Breast epithelium (tissue), 4 donors: ENCODE measurements around the gene C1QTNF7. TPM values are rescaled to one million over a fixed set of nuclear protein-coding genes. Genes with fewer than 3 reads are reported as not detected.

Experiments used
- DNase-seq, 2 donors: peaks; one replicate each; pipeline ENCODE4 v3.0.0-alpha.2; 2019; ENCODE audit warnings: low spot score in 2 of 2
- H3K27ac ChIP-seq, 2 donors: fragments of 200-600 bp; sonication (generic) in 1 of 2; one replicate each; pipeline ENCODE4 v1.5.1; 2016 to 2019; ENCODE audit warnings: mild to moderate bottlenecking in 1 of 2
- H3K27me3 ChIP-seq, 2 donors: fragments of 200-600 bp; sonication (generic) in 1 of 2; one replicate each; pipeline versions ENCODE4 v1.5.1 to v1.6.0; 2017 to 2019; ENCODE audit warnings: control low read depth in 1 of 2, mild to moderate bottlenecking in 1 of 2
- H3K36me3 ChIP-seq: fragments of 200-600 bp; one replicate; pipeline ENCODE4 v1.5.1; 2019
- H3K4me1 ChIP-seq, 2 donors: fragments of 200-600 bp; sonication (generic); one replicate each; pipeline ENCODE4 v1.5.1; 2016 to 2019; ENCODE audit warnings: control low read depth in 1 of 2
- H3K4me3 ChIP-seq, 3 donors: fragments of 200-600 bp; sonication (generic); 1 replicate in 2 of 3; 2 replicates in 1 of 3; pipeline ENCODE4 v1.5.1; 2016 to 2019; ENCODE audit warnings: mild to moderate bottlenecking in 3 of 3, moderate library complexity in 2 of 3
- H3K9me3 ChIP-seq, 2 donors: fragments of 200-600 bp; sonication (generic) in 1 of 2; one replicate each; pipeline ENCODE4 v1.5.1; 2016 to 2019; ENCODE audit warnings: control low read depth in 1 of 2
- POLR2A ChIP-seq: fragments of 450-650 bp; IDR thresholded peaks from one replicate; pipeline ENCODE4 v1.6.1; 2016; ENCODE audit warnings: antibody characterized with exemption, mild to moderate bottlenecking, moderate library complexity
- POLR2AphosphoS5 ChIP-seq, 3 donors: sonication (generic); formaldehyde crosslinking; IDR thresholded peaks; one replicate each; pipeline ENCODE4 v1.6.1; 2017; ENCODE audit warnings: antibody characterized with exemption in 3 of 3
- intact Hi-C: fragments of 100-400 bp; cut with DNase I; formaldehyde crosslinking; loops from one replicate; pipeline ENCODE4 v1.15.1; 2023; ENCODE audit warnings: low total_unique reads
- total RNA-seq, 3 donors: library from RNA; depleted of rRNA; stranded (reverse); fragments of >200 nt; gene quantifications; one replicate each; pipeline ENCODE4 v1.1.0, GENCODE V29; 2016
- TF ChIP-seq, protein P1 (sequence below), 3 donors: fragments of 450-650 bp; IDR thresholded peaks; one replicate each; pipeline ENCODE4 v1.5.1; 2016 to 2017; ENCODE audit warnings: antibody characterized with exemption in 3 of 3, mild to moderate bottlenecking in 3 of 3, moderate library complexity in 3 of 3

Gene C1QTNF7
- total RNA-seq, 3 donors from 2014 or later: 2.2 to 14.9 (median 2.6) TPM

DNA sequence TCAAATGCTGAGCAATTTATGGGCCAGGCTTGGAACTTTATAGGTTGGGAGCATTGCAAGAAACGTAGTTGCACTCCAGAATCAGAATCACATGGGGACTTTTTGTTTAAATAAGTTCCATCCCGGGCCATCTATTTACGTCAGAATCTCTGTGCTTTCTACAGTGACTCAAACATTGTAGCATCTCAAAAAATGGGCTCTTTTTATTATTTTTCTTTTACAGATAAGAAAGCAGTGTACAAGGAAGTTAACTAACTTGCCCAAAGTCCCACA lies 52.0 kb downstream of the C1QTNF7 start:
- TF ChIP-seq POLR2A (no peak), POLR2AphosphoS5 (IDR thresholded peaks at IDR 0.05) (no peak)
- TF ChIP-seq, protein P1, sequence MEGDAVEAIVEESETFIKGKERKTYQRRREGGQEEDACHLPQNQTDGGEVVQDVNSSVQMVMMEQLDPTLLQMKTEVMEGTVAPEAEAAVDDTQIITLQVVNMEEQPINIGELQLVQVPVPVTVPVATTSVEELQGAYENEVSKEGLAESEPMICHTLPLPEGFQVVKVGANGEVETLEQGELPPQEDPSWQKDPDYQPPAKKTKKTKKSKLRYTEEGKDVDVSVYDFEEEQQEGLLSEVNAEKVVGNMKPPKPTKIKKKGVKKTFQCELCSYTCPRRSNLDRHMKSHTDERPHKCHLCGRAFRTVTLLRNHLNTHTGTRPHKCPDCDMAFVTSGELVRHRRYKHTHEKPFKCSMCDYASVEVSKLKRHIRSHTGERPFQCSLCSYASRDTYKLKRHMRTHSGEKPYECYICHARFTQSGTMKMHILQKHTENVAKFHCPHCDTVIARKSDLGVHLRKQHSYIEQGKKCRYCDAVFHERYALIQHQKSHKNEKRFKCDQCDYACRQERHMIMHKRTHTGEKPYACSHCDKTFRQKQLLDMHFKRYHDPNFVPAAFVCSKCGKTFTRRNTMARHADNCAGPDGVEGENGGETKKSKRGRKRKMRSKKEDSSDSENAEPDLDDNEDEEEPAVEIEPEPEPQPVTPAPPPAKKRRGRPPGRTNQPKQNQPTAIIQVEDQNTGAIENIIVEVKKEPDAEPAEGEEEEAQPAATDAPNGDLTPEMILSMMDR (IDR thresholded peaks at IDR 0.05): no peak
- peak overlapping the region; percentile 56 to 94 for H3K27ac ChIP-seq
- DNase-seq: no peak
- no peaks in the 10 kb centered on the region for H3K9me3 ChIP-seq
- intact Hi-C loops: no loop called here
- H3K36me3 ChIP-seq: no peaks in the 10 kb centered on the region
- peak overlapping the region; percentile 34 to 58 (median 50) for H3K4me3 ChIP-seq
- no peaks in the 10 kb centered on the region for H3K27me3 ChIP-seq
- H3K4me1 ChIP-seq: no peaks in the 10 kb centered on the region

DNA sequence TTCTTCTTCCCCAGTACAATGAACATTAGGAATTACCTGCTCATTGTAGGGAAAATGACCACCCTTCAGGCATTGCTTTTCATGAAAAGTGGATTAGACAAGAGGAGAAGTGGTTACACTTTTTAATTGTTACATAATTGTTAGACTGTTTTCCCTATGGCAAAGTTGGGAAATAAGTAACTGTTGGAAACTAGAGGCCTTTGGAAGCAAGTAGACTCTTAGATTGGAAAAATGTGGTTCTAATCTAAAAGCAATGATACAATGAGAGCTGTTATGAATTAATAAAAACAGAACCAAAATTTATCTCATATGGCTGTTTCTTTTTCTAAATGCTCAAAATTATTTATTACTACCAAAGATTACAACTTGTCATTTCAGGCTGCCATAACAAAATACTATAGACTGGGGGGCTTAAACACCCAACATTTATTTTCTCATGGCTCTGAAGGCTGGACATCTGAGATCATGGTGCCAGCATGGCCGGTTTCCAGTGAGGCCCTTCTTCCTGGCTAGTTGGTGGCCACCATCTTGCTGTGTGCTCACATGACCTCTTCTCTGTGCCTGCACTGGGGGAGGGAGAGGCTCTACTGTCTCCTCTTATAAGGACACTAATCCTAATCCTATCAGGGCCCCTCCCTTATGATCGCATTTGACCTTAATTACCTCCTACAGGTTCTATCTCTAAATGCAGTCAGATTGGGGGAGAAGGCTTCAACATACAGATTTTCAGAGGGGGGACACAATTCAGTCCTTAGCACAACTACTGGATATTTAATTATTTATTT lies 54.3 kb downstream of the C1QTNF7 start:
- Histone ChIP-seq H3K27me3 (no peaks in the 10 kb centered on the region), H3K4me3 (no peak overlapping the region), H3K27ac (peak overlapping the region in 1 of 2 donors; percentile 67), H3K9me3 (no peaks in the 10 kb centered on the region), H3K4me1 (no peaks in the 10 kb centered on the region), H3K36me3 (no peaks in the 10 kb centered on the region)
- TF ChIP-seq, protein P1 (IDR thresholded peaks at IDR 0.05): no peak
- TF ChIP-seq POLR2AphosphoS5 (IDR thresholded peaks at IDR 0.05) (no peak), POLR2A (no peak)
- intact Hi-C loops: no loop called here
- DNase-seq: no peak

DNA sequence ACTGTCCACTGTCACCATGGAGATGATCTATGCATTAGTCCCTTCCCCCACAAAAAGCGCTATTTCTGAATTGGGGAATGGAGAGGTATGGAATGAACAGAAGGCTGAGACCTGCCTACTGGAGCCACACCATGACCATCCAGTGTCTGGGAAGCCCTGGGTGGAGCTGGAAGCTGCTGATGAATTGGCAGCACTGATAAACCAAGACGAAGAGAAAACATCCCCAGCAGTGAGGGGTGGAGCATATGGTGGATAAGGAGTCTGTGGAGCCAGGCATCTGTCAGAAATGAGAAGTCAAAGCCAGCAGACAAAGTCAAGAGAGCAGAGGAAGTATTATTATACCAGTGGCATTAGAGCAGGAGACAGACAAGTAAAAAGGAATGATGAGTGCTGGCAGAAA lies 55.0 kb downstream of the C1QTNF7 start:
- Histone ChIP-seq H3K27ac (no peak overlapping the region), H3K4me1 (no peaks in the 10 kb centered on the region), H3K4me3 (no peak overlapping the region), H3K27me3 (no peaks in the 10 kb centered on the region), H3K9me3 (peaks cover 0 to 1% of the 10 kb centered on the region in 2 donors), H3K36me3 (no peaks in the 10 kb centered on the region)
- TF ChIP-seq, protein P1 (IDR thresholded peaks at IDR 0.05): no peak
- TF ChIP-seq POLR2AphosphoS5 (IDR thresholded peaks at IDR 0.05) (no peak), POLR2A (no peak)
- intact Hi-C loops: no loop called here
- no peak for DNase-seq

DNA sequence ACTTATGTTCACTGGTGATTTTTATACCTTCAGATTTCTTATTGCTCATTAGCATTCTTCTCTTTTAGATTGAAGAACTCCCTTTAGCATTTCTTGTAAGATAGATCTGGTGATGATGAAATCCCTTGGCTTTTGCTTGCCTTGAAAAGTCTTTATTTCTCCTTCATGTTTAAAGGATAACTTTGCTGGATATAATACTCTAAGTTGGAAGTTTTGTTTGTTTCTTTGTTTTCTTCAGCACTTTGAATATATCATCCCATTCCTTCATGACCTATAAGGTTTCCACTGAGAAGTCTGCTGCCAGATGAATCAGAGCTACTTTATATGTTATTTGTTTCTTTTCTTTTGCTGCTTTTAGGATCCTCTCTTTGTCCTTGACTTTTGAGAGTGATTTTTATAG lies 60.3 kb downstream of the C1QTNF7 start:
- intact Hi-C loops: no loop called here
- Histone ChIP-seq H3K9me3 (peaks cover 0 to 5% of the 10 kb centered on the region in 2 donors), H3K4me1 (no peaks in the 10 kb centered on the region), H3K4me3 (no peak overlapping the region), H3K36me3 (no peaks in the 10 kb centered on the region), H3K27me3 (no peaks in the 10 kb centered on the region), H3K27ac (peak overlapping the region in 1 of 2 donors; percentile 69)
- TF ChIP-seq, protein P1 (IDR thresholded peaks at IDR 0.05): no peak
- no peak for DNase-seq

DNA sequence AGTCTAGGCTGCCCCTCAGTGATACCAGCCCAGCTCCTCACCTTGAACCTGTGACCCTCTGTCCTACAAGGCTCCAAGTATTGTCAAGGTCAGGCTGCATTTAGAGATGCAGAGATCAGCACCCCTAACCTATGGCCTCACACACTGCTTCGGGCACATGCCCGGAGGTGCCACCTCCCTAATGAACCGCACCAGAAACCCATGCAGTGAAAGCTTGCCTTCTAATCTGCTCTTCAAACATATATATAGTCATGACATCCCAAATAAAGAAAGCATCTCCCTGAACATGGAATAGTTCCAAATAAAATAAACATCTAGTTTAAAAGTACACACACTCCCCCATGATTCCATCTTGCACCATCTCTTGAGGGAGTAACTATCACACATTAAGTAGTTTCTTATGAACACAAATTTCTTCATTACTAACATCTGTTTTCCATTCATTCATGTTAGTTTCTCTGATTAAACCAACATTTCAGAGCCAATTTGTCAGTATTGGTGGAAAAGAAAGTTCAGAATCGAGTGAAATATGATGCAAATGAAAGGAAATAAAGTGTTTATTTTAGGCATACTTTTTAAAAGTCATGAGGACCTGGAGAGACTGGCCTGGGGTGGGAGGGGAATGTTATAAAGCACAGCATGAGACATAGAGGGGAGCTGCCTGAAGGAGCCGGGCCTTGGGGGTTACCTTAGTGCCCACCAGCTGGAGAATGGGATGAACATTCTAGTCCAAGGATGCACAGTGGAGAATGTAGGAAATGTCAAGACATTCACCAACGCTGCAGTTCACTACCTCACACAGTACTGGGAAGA lies 61.0 kb downstream of the C1QTNF7 start:
- no peak for DNase-seq
- H3K27ac ChIP-seq: peak overlapping the region; percentile 27 to 69

More for the DNA sequence above, 61.0 kb downstream of the C1QTNF7 start:
- Histone ChIP-seq H3K4me1 (no peaks in the 10 kb centered on the region), H3K36me3 (no peaks in the 10 kb centered on the region), H3K27me3 (no peaks in the 10 kb centered on the region), H3K9me3 (peaks cover 0 to 5% of the 10 kb centered on the region in 2 donors), H3K4me3 (no peak overlapping the region)
- intact Hi-C loops: no loop called here
- TF ChIP-seq POLR2A: no peak
- no peak for TF ChIP-seq POLR2AphosphoS5 (IDR thresholded peaks at IDR 0.05)
- TF ChIP-seq, protein P1 (IDR thresholded peaks at IDR 0.05): no peak
